ENCODE measurements around the gene NFRKB. TPM values are rescaled to one million over a fixed set of nuclear protein-coding genes. Genes with fewer than 3 reads are reported as not detected.
A peak's percentile ranks its signal among the peaks of the same experiment; 100 is the strongest.

Gene NFRKB
- total RNA-seq, 1 experiment from 2014 or later = 27.4 TPM

DNA sequence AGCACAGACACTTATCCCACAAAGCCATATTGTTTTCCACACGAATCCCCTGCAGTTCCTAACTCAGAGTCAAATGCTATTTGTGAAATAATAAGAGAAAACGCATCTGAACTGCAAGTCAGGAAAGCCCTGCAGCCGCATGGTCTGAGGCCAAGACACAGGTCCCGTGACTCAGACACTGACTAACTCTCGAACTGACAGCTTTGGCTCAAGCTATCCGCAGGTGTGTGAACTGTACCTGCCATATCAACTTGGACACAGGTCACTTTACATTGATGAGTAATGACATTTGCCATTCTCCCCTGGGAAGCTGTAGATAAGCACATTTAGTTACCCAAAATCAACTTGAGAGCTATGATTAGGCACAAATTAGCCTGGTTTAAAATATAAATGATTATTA lies 34.9 kb upstream of the NFRKB start:
- Histone ChIP-seq H3K27ac (ENCODE audit: low read depth, low read length) (no peak overlapping the region), H3K4me3 (replicated peaks in 1 of 2; ENCODE audit: low read depth in 1 of 2, low read length in 2 of 2) (no peak overlapping the region), H3K27me3 (ENCODE audit: insufficient read depth, low read length) (no peaks in the 10 kb centered on the region), H3K4me1 (ENCODE audit: control insufficient read depth in 1 of 2, insufficient read depth in 2 of 2, low read length in 2 of 2) (peaks cover 0 to 10% of the 10 kb centered on the region in 2 experiments; a peak in 1 of 4 replicates), H3K9ac (ENCODE audit: low read length) (no peak overlapping the region), H3K36me3 (ENCODE audit: control insufficient read depth in 1 of 2, insufficient read depth in 2 of 2, low read length in 2 of 2) (no peaks in the 10 kb centered on the region), H4K20me1 (ENCODE audit: insufficient read depth) (no peaks in the 10 kb centered on the region), H2AFZ (ENCODE audit: low read depth, low read length, poor library complexity, severe bottlenecking) (no peak overlapping the region), H3K9me3 (ENCODE audit: control insufficient read depth in 1 of 2, insufficient read depth in 1 of 2, low read depth in 1 of 2, low read length in 2 of 2) (no peaks in the 10 kb centered on the region), H3K79me2 (ENCODE audit: insufficient read depth, low read length) (no peaks in the 10 kb centered on the region), H3K9me2 (ENCODE audit: insufficient read depth) (no peaks in the 10 kb centered on the region), H3K4me2 (ENCODE audit: low read length) (no peak overlapping the region)
- no TSS peak for BruUV-seq (replicated peaks)
- ChIA-PET POLR2A (no interaction called here), CTCF (interaction anchor here (1.4 kb wide), 1 partner anchor 202 kb away, joined by 4 read pairs; no protein-coding TSS in a partner anchor), RAD21 (ENCODE audit: low non-redundant PET in 1 of 2, low total read pairs in 2 of 2, uncharacterized antibody in 2 of 2, unreplicated experiment in 2 of 2) (no interaction called here)
- DNase-seq (ENCODE audit: low read depth, low spot score) (no peak), ATAC-seq (peak; percentile 63; the same call in 1 of the 2 replicates)
- intact Hi-C loops (cut with micrococcal nuclease) = no loop called here
- TF ChIP-seq RAD21 (IDR thresholded peaks at IDR 0.05; ENCODE audit: low read depth) (no peak), SRF (IDR thresholded peaks at IDR 0.05; ENCODE audit: low read depth) (no peak), EZH2phosphoT487 (IDR thresholded peaks at IDR 0.05; ENCODE audit: borderline replicate concordance) (no peak), POLR2AphosphoS5 (IDR thresholded peaks at IDR 0.05; ENCODE audit: low read depth, low read length) (no peak), ZBTB33 (IDR thresholded peaks at IDR 0.05; ENCODE audit: extremely low read depth, insufficient replicate concordance, low read length) (no peak), CBX3 (IDR thresholded peaks at IDR 0.05; ENCODE audit: low read depth) (no peak), ELF1 (IDR thresholded peaks at IDR 0.05; ENCODE audit: borderline replicate concordance, low read depth) (no peak), SP1 (IDR thresholded peaks at IDR 0.05; ENCODE audit: low read depth) (no peak), ZNF274 (IDR thresholded peaks at IDR 0.05; ENCODE audit: low read depth, low read length) (no peak), CEBPB (IDR thresholded peaks at IDR 0.05; ENCODE audit: low read depth) (no peak), TCF7L2 (IDR thresholded peaks at IDR 0.05; ENCODE audit: borderline replicate concordance, extremely low read depth, insufficient read depth, insufficient read length) (no peak), ZFX (IDR thresholded peaks at IDR 0.05) (no peak), EZH2 (IDR thresholded peaks at IDR 0.05) (no peak), JUND (IDR thresholded peaks at IDR 0.05) (no peak), SIN3A (IDR thresholded peaks at IDR 0.05; ENCODE audit: low read depth) (no peak)
- TF ChIP-seq, protein P1, sequence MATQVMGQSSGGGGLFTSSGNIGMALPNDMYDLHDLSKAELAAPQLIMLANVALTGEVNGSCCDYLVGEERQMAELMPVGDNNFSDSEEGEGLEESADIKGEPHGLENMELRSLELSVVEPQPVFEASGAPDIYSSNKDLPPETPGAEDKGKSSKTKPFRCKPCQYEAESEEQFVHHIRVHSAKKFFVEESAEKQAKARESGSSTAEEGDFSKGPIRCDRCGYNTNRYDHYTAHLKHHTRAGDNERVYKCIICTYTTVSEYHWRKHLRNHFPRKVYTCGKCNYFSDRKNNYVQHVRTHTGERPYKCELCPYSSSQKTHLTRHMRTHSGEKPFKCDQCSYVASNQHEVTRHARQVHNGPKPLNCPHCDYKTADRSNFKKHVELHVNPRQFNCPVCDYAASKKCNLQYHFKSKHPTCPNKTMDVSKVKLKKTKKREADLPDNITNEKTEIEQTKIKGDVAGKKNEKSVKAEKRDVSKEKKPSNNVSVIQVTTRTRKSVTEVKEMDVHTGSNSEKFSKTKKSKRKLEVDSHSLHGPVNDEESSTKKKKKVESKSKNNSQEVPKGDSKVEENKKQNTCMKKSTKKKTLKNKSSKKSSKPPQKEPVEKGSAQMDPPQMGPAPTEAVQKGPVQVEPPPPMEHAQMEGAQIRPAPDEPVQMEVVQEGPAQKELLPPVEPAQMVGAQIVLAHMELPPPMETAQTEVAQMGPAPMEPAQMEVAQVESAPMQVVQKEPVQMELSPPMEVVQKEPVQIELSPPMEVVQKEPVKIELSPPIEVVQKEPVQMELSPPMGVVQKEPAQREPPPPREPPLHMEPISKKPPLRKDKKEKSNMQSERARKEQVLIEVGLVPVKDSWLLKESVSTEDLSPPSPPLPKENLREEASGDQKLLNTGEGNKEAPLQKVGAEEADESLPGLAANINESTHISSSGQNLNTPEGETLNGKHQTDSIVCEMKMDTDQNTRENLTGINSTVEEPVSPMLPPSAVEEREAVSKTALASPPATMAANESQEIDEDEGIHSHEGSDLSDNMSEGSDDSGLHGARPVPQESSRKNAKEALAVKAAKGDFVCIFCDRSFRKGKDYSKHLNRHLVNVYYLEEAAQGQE (IDR thresholded peaks at IDR 0.05; ENCODE audit: low read depth) = no peak
